HG03175 (cell line): Measurements from ENCODE around the gene C1QTNF12.
"Not testable (repeated sequence)": the region's sequence is repeated elsewhere in the genome, so short reads cannot be mapped to it uniquely, and the experiment has no call there.

Experiments used
- ATAC-seq: cut with Tn5 transposase; IDR thresholded peaks from one replicate; pipeline ENCODE4 v1.9.1; 2021; ENCODE audit warnings: mild to moderate bottlenecking, moderate library complexity; ENCODE audit not compliant: unreplicated experiment

Gene C1QTNF12

DNA sequence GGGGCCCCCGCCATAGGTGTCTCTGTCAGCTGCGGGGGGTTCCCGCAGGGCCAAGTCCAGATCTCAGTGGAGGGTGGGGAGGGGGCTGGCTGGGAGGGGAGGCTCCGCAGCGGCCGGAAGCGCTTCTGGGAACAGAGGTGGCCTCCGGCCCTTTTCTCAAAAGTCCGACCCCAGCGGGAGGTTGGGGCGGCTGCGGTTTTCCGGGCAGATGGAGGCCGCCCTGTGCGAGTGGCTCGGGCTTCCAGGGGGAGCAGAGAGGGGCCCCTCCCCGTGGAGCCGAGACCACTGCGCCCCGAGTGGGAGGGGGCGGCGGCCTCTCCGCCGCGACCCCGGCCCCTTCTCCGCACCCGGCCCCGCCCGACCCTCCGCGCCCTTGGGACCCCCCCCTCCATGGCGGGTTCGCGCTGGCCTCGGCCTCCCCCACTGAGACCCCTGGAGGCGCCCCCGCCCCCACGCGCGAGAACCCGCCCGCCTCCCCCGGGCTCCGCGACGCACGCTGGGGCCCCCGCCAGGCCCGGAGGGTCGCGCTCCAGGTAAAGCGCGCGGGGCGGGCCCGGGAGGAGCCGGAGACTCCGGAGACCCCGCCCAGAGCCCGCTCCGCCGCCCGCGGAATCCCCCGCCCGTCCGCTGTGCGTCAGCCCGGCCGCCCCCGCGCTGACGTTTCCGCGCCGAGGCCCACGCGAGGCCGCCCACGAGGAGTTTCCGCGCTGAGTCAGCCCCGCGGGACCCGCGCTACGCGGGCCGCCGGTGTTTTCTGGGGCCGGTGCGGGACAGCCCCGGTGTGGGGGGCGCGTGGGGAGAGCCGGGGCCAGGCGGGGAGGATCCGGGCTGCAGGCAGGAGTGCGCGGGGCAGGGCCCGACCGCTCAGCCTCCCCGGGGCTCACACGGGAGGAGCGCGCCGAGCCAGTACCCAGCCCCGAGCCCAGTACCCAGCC, 45.4 kb downstream of the C1QTNF12 start:
- no peak for ATAC-seq

GRCh38 chr1:1199961-1200875, 46.3 kb downstream of the C1QTNF12 start:
- ATAC-seq = no peak

DNA sequence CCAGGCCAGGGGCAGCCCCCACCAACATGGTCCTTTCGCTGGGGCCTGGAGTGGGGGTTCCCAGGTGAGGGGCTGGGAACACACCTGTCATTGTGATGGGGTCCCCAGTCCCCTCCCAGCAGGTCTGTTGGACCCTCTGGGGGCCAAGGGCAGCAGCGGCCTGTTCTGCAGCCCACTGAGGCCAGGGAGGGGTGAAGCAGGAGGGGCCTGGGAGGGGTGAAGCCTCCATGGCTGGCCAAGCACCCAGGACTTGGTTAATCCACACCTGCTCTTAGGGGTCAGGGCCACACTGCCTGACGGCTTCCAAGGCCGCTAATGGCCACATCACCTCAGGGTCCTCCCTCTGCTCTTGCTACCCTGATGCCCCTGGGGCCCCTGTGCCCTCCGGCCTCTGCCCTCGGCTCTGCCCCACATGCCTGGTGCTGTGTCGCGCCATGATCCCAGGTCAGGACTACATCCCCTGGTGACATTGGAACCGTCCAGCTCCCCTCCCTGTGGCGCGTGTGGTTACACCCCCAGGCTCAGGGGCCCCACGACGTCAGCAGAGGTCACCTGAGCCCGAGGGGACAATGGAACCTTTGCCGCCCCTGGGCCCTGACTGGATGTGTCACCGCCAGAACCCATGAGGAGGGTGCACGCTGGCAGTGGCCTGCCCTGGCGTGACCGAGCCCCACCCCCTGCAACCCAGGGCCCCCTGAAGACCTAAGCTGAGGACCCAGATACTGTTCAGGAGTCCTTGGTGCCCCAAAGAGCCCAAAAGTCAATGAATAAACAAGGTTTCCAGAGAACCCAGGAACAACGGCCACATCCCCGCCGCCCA, 47.2 kb downstream of the C1QTNF12 start:
- no peak for ATAC-seq

GRCh38 chr1:1198423-1199140, 47.9 kb downstream of the C1QTNF12 start:
- ATAC-seq = no peak

- no peak for ATAC-seq
Measured at GRCh38 chr1:1197551-1198422, 48.7 kb downstream of the C1QTNF12 start.

DNA sequence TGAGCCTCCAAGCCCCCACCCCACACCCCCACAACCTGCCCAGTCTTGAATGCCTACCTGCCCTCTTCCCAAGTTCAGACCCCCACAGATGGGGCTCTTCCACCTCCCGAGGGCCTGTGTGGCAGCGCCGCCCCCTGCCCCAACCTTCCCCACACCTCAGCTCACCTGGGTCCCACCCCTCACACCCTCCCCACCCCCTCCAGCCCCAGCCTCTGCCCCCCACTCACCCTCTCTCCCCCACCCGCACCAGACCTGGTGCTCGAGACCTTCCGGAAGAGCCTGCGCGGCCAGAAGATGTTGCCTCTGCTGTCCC, 49.4 kb downstream of the C1QTNF12 start:
- no peak for ATAC-seq

- no peak for ATAC-seq
Measured at GRCh38 chr1:1196431-1197187, 49.9 kb downstream of the C1QTNF12 start.

DNA sequence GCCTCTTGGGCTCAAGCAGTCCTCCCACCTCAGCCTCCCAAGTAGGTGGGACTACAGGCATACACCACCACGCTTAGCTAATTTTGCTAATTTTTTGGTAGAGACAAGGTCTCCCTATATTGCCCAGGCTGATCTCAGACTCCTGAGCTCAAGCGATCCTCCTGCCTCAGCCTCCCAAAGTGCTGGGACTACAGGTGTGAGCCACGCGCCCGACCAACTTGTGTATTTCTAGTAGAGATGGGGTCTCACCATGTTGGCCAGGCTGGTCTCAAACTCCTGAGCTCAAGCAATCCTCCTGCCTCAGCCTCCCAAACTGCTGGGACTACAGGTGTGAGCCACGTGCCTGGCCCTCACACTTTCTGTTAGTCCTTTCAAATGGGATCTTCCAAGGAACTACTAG, 50.8 kb downstream of the C1QTNF12 start:
- ATAC-seq = not testable (repeated sequence)

DNA sequence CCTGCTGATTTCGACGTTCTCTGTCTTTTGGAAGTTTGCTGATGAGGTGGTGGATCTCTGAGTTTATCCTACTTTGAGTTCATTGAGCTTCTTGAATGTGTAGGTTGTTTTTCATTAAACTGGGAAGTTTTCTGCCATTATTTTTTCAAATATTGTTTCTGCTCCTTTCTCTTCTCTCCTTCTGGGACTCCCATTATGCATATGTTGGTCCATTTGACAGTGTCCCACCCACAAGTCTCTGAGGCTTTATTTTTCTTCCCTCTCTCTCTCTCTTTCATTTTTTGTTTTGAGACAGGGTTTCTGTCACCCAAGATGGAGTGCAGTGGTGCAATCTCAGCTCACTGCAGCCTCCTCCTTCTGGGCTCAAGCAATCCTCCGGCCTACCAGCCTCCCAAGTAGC, 51.8 kb downstream of the C1QTNF12 start:
- ATAC-seq = no peak
